ENCODE data around the gene PUDP. TPM values are rescaled to one million over a fixed set of nuclear protein-coding genes. Genes with fewer than 3 reads are reported as not detected.

PUDP gene
- total RNA-seq, 4 donors from 2014 or later = 5.5 to 15.5 (median 11.9) TPM

DNA sequence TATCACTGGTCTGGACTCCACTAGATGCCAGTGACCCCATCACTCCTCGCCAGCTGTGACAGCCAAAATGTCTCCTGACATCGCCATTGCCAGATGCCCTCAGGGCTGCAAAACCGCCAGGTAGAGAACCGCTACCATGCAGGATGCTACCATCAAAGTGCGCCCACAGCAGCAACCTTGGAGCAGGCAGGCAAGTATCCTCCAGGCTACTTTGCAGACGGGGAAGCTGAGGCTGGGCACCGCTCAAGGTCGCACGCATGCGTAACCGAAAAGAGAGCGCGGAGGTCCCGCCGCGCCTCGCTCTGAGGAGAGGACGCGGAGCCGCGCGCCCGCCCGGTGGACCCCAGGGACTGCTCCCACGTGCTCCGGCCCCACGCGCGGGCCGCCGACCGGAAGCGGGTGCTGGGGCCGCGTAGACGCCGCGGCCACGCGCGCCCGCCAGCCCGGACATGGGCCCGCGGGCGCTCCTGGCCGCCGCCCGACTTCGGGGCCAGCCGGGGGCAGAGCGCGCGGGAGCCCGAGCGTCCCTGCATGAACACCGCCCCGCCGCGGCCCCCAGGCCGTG, 458 bp downstream of the PUDP start, which contains the start of gene STS:
Gene STS (plus strand): TSS at position 300 of the 565 bp plus-strand sequence. CDS start 105,488 bp downstream, outside the sequence.
- peak; percentile 23 for DNase-seq (ENCODE audit: low spot score)
- ATAC-seq (ENCODE audit: low FRiP score) = peak; percentile 69
- TF ChIP-seq, protein P1, sequence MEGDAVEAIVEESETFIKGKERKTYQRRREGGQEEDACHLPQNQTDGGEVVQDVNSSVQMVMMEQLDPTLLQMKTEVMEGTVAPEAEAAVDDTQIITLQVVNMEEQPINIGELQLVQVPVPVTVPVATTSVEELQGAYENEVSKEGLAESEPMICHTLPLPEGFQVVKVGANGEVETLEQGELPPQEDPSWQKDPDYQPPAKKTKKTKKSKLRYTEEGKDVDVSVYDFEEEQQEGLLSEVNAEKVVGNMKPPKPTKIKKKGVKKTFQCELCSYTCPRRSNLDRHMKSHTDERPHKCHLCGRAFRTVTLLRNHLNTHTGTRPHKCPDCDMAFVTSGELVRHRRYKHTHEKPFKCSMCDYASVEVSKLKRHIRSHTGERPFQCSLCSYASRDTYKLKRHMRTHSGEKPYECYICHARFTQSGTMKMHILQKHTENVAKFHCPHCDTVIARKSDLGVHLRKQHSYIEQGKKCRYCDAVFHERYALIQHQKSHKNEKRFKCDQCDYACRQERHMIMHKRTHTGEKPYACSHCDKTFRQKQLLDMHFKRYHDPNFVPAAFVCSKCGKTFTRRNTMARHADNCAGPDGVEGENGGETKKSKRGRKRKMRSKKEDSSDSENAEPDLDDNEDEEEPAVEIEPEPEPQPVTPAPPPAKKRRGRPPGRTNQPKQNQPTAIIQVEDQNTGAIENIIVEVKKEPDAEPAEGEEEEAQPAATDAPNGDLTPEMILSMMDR (IDR thresholded peaks at IDR 0.05) = no peak

GRCh38 chrX:7146703-7147412, 1.1 kb downstream of the PUDP start:
- ATAC-seq (ENCODE audit: low FRiP score) = peak; percentile 28
- no peak for DNase-seq (ENCODE audit: low spot score)
- TF ChIP-seq, protein P1 (IDR thresholded peaks at IDR 0.05) = no peak

DNA sequence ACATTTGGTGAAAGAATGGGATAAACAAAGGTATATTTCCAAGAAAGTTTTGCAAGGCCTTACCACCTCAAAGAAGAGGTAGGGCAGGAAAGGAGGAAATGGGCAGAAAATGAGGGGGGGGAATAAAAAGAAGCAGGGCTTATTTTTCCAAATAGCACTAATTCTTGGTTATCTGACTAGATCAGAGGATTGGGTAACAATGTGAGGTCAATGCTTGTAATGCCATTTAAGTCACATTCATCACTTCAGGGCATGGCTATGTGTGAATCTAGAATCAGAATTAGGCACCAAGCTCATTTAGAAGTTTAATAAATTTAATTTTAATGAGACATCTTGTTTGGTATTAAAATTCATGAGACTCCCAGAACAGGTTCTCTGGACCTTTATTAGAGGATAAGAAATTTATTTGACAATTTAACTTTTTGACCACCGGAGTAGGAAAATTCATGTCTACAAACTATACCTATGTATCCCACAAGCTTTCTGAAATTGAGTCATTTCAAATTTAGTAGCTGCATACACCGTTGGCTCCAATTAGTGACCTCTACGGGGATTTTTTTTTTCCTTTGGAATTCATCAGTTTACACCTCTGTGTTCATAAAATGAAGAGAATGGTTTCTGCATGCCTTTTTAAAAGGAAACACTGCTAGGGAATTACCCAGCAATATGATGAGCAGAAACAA, 1.8 kb downstream of the PUDP start:
- no peak for ATAC-seq (ENCODE audit: low FRiP score)
- TF ChIP-seq, protein P1 (IDR thresholded peaks at IDR 0.05) = no peak
- DNase-seq (ENCODE audit: low spot score) = no peak

- DNase-seq (ENCODE audit: low spot score) (no peak), ATAC-seq (ENCODE audit: low FRiP score) (no peak)
- TF ChIP-seq, protein P1 (IDR thresholded peaks at IDR 0.05) = no peak
These were observed 2.5 kb downstream of the PUDP start for GRCh38 chrX:7145454-7145853.

DNA sequence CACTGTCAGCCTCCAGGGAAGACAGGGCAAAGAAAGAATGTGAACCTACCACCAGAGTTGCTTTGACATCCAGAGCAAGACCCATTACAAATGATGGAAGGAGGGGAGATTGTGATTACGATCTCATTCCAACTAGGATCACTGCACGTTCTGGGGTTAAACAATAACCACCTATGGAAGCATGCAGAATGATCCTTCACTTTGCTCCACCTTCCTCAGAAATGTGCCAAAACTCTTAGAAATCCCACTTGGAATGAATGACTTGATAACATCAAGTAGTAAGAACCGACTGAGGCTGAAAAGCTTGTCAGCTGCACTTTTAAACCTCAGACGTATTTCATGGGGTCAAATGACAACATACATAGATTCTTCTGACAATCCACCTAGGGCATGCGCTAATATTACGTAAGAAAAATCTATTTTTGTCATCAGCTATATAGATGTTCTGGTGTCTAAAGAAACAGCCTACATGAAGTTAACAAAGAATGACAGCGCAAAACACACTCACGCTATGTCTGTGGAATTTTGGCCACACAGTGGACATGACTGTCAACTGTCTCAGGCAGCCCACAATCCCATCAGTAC, 3.9 kb downstream of the PUDP start:
- ATAC-seq (ENCODE audit: low FRiP score) (no peak), DNase-seq (ENCODE audit: low spot score) (no peak)
- TF ChIP-seq, protein P1 (IDR thresholded peaks at IDR 0.05) = no peak

DNA sequence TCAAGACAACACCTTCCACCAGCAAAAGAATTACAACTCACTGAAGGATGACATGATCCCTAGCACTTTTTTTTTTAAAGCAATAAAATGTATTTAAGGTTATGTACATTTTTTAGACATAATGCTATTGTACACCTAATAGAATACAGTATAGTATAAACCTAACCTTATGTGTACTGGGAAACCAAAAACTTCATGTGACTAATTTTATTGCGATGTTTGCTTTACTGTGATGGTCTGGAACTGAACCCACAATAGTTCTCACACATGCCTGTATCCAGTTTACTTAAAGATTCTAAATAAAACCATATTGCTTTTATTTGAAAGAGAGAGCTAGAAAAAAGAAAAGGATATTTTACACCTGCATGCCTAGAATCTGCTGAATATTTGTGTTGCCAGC, 4.9 kb downstream of the PUDP start:
- TF ChIP-seq, protein P1 (IDR thresholded peaks at IDR 0.05) = no peak
- ATAC-seq (ENCODE audit: low FRiP score) = no peak
- no peak for DNase-seq (ENCODE audit: low spot score)

All from omental fat pad (tissue), 4 donors.